Activated naive CD4-positive, alpha-beta T cell treated with anti-CD3 and anti-CD28 coated beads, Interleukin-2, amount 50 U/mL, for 72 hours (primary cell): Measurements from ENCODE around the gene AACS. TPM values are rescaled to one million over a fixed set of nuclear protein-coding genes. Genes with fewer than 3 reads are reported as not detected.

ENCODE experiments used
- ATAC-seq, 2 donors: fragments of 150-1000 bp; cut with Tn5 transposase; 2 replicates each; pipeline ENCODE4 v1.10.0; 2021; ENCODE audit warnings: mild to moderate bottlenecking in 2 of 2, moderate library complexity in 2 of 2
- DNase-seq, 2 donors: peaks; one replicate each; pipeline ENCODE4 v3.0.0; 2021 to 2022; ENCODE audit warnings: low spot score in 2 of 2
- H3K27ac Mint-ChIP-seq, 2 donors: one replicate each; pipeline ENCODE4 v1.8.0; 2022; ENCODE audit warnings: mild to moderate bottlenecking in 2 of 2, mixed read lengths in 2 of 2
- H3K36me3 Mint-ChIP-seq, 2 donors: one replicate each; pipeline ENCODE4 v1.8.0; 2022; ENCODE audit warnings: mixed read lengths in 2 of 2
- H3K9me3 Mint-ChIP-seq, 2 donors: one replicate each; pipeline ENCODE4 v1.8.0; 2022; ENCODE audit warnings: mixed read lengths in 2 of 2
- total RNA-seq, 2 donors: library from RNA; stranded (reverse); gene quantifications; one replicate each; pipeline ENCODE4 v1.2.3, GENCODE V29; 2022

AACS gene
- total RNA-seq, 2 donors from 2014 or later, result 24.0 to 36.0 TPM

DNA sequence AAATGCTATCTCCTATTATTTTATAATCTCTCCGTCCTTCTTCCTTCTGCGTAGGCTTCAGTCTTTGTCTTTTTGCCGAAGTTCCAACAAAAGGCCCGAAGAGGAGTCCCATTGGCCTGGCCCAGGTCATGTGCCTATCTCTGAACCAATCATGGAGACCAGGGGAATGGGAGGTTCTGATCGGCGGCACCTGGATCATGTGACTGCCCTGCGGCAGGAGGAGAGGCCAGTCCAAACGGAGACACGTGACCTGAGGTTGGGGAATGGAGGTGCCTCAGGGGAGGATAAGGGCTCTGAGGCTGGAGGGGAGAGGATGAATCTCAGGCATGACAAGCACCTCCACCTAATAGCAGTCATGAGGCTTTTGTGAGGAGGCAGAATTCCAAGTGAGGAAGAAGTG, 86.0 kb downstream of the AACS start:
- no peak overlapping the region for H3K27ac Mint-ChIP-seq
- no peaks in the 10 kb centered on the region for H3K9me3 Mint-ChIP-seq
- no peak for ATAC-seq
- no peaks in the 10 kb centered on the region for H3K36me3 Mint-ChIP-seq
- no peak for DNase-seq

DNA sequence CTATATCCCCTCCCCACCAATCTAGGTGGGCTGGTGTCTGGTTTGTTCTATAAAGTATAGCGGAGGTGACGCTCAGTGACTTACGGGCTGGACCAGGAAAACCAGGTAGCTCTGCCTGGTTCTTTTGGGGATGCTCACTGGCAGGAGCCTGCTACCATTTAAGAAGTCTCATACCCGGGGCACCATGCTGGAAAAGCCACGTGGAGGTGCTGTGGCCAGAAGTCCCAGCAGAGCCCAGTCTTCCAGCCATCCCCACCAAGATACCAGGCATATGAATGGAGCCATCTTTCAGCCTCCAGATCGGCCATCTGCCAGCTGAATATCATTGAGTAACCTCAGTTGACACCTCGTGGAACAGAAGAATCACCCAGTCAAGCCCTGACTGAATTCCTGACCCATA, 87.2 kb downstream of the AACS start:
- Mint-ChIP-seq H3K27ac (no peak overlapping the region), H3K36me3 (no peaks in the 10 kb centered on the region), H3K9me3 (no peaks in the 10 kb centered on the region)
- DNase-seq (no peak), ATAC-seq (no peak)

DNA sequence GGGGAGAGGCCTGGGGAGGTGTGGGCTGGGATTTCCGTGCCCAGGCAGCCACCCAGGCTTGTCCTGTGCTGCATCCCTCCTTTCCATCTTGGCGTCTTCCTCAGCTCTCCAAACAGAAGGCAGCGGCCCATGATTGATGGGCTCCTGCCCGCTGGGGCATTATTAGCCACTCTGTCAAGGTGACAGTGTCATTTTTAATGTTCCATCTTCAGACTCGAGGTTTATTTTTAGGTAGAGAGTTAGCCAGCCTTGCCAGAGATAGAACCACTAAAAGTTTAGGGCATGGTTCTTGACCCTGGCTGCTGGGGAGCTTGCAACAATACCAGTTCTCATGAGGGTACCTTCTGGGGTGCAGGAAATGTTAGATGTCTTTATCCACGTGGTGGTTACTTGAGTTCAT, 90.1 kb downstream of the AACS start:
- DNase-seq (no peak), ATAC-seq (no peak)
- no peaks in the 10 kb centered on the region for H3K9me3 Mint-ChIP-seq
- H3K36me3 Mint-ChIP-seq, result no peaks in the 10 kb centered on the region
- no peak overlapping the region for H3K27ac Mint-ChIP-seq

DNA sequence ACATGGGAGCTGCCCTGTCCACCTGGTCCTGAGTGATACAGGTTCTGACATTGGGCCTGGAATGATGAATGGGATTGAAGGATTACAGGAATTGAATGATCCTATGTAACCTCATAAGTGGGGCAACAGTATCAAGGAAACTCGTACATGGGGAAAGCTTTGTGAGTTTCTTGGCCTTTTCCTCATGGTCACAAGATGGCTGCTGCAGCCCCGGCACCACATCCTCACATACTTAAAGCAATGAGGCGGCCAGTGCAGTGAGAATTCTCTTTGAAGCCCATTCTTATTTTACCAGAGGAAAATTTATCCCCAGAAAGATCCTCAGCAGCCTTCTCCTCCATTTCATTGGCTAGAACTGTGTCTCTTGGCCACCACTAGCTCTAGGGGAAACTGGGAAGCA, 91.9 kb downstream of the AACS start:
- ATAC-seq, result no peak
- no peaks in the 10 kb centered on the region for H3K9me3 Mint-ChIP-seq
- no peak overlapping the region for H3K27ac Mint-ChIP-seq
- DNase-seq, result no peak
- no peaks in the 10 kb centered on the region for H3K36me3 Mint-ChIP-seq

DNA sequence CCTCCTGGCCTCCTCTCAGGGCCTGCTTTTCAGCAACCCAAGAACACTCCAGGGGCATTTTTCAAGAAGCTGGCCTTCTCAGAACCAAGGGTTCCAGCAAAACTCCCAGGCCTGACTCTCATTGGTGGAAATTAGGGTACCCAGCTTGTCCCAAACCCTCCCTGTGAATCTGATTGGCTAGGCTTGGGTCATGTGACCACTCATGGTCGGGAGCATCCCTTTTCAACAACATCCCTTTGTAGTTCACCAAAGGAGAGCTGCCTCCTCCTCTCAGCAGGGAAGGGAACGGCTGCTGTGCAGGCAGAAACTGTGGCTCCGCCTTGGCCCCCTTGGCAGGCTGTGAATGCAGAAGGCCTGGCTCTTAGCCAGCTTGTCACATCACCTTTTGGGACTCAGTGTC, 94.5 kb downstream of the AACS start:
- H3K36me3 Mint-ChIP-seq, result no peaks in the 10 kb centered on the region
- ATAC-seq, result no peak

DNA sequence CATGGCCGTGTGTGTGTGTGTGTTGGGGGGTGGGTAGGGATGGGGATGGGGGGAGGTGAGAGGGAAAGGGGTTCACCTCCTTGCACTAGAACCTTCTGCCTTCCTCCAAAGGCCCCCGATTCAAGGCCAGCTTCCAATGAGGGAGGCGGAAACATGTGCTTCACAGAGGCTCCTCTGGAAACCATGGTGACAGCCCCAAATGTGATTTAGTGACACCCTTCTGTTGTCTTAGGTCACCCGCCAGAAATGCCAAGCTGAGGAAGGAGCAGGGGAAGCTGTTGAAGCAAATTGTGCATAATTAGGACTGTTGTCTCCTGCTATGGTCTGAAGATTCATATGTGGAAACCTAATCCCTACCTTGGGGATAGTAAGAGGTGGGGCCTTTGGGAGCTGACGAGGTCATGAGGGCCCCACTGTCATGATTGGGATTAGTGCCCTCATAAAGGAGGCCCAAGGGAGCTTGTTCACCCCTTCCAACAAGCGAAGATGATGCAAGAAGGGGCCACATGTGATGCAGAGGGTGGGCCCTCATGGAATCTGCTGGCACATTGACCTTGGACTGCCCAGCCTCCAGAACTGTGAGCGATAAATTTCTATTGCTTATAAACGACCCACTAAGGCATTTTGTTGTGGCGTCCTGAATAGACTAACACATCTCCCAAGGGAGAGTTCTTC, 95.2 kb downstream of the AACS start:
- ATAC-seq (no peak), DNase-seq (no peak)
- no peak overlapping the region for H3K27ac Mint-ChIP-seq
- no peaks in the 10 kb centered on the region for H3K36me3 Mint-ChIP-seq
- no peaks in the 10 kb centered on the region for H3K9me3 Mint-ChIP-seq

More for the DNA sequence above, 94.5 kb downstream of the AACS start:
- H3K27ac Mint-ChIP-seq, result no peak overlapping the region
- no peak for DNase-seq
- H3K9me3 Mint-ChIP-seq, result no peaks in the 10 kb centered on the region

DNA sequence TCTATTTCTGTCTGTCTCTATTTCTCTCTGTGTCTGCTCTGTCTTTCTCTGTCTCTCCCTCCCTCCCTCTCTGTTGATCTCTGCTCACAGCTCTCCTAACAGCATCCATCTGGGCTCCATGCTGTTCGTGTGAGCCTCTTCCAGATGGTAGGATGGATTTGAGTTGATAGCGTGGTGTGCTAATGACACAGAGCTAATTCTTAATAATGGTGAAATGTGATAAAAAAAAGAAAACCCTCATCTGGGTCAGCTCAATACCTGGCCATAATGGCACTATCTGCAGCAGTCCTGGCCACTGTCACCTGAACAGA, 96.4 kb downstream of the AACS start:
- no peak overlapping the region for H3K27ac Mint-ChIP-seq
- ATAC-seq (no peak), DNase-seq (no peak)
- no peaks in the 10 kb centered on the region for H3K9me3 Mint-ChIP-seq
- no peaks in the 10 kb centered on the region for H3K36me3 Mint-ChIP-seq

DNA sequence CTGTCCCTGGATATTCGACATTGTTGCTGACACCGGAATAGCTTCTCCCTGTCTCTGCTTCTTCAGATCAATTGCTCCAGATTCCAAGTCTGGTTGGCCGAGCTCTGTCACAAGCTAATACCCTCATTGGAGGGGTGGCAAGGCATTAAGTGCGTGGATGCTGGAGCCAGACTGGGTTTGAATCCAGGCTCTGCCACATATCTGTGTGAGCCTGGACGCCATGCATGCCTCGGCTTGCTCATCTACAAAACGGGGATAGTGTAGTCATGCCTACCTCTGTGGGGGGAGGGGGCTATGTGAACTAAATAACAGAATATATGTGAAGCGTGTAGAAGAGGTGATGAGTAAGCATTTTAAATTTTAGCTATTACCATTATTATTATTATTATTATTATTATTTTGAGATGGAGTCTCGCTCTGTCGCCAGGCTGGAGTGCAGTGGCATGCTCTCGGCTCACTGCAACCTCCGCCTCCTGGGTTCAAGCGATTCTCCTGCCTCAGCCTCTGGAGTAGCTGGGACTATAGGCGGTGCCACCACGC, 97.3 kb downstream of the AACS start:
- Mint-ChIP-seq H3K27ac (no peak overlapping the region), H3K36me3 (no peaks in the 10 kb centered on the region), H3K9me3 (no peaks in the 10 kb centered on the region)
- no peak for ATAC-seq
- DNase-seq, result no peak

DNA sequence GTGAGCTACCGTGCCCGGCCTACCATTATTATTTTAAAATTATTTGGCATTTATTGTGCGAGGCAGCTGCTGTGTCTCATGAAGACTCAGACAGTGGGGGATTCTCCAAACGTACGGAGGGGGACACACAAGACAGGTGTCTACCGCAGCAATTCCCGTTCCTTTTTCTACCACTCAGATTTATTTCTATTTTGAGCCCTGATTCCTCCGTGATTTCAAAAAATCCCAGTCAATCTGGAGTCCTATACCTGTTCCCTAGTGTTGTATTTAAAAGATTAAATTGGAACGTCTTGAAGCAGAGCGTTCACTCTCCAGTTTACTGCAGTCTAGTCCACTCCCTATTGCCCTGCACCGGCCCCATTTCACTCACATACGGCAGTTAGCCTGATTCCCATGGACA, 97.9 kb downstream of the AACS start:
- ATAC-seq (no peak), DNase-seq (no peak)
- H3K9me3 Mint-ChIP-seq, result no peaks in the 10 kb centered on the region
- H3K27ac Mint-ChIP-seq, result no peak overlapping the region
- H3K36me3 Mint-ChIP-seq, result no peaks in the 10 kb centered on the region

DNA sequence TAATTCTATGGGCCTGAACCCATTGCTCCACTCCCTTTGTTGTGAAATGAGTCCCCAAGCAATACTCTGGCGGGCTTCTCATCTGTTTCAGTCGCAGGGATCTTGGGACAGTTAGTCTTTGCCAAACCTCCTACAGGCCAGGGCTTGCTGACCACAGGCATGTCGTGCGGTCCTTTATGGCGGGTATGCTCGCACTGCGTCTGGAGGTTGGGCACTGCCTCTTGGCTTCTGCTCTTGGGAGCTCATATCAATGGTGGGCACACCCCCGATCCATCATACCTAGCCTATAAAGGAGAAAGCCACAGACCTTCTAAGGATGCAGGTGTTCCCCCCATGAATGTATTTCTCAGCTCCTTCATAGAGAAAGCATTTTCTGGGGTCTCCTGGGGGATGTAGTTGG, 99.3 kb downstream of the AACS start:
- ATAC-seq, result no peak
- no peak for DNase-seq
- H3K36me3 Mint-ChIP-seq, result no peaks in the 10 kb centered on the region
- no peaks in the 10 kb centered on the region for H3K9me3 Mint-ChIP-seq
- no peak overlapping the region for H3K27ac Mint-ChIP-seq

DNA sequence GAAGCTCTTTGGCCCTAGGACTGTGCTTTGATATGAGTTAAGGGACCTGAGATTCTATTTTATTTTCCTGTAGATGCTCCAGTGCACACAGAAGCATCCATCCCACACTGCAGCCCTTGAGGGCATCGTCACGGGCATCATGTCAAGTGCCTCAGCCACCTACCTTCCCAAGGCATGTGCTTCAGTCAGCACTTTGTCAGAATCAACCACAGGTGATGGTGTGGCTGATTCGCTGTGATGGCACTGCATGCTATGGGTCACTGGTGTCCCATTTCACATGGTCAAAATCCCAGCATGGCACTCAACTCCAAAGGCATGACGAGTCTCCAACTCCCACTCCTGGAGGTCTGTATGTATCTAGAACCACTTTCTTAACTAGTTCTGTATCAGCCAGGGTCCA, 100.8 kb downstream of the AACS start:
- DNase-seq, result no peak
- no peaks in the 10 kb centered on the region for H3K36me3 Mint-ChIP-seq
- ATAC-seq, result no peak
- no peak overlapping the region for H3K27ac Mint-ChIP-seq
- no peaks in the 10 kb centered on the region for H3K9me3 Mint-ChIP-seq

DNA sequence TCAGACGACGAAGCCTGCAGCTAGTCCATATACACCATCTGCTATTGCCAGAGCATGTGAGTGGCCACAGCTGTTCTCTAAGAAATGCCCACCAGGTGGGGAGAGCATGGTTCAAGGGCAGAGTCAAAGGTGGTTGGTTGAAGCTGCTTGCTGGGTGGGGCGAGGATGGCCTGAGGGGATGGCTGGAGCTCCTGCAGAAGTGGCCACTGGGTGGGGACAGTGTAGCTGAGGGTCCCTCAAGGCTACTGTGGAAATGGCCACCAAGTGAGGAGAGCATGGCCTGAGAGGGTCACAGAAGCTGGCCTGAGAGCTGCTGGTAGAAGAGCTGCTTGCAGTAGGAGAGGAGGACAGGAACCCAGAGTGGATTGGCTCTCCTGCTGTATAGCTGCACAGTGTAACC, 102.4 kb downstream of the AACS start:
- ATAC-seq (no peak), DNase-seq (no peak)
- Mint-ChIP-seq H3K9me3 (no peaks in the 10 kb centered on the region), H3K27ac (no peak overlapping the region), H3K36me3 (no peaks in the 10 kb centered on the region)

DNA sequence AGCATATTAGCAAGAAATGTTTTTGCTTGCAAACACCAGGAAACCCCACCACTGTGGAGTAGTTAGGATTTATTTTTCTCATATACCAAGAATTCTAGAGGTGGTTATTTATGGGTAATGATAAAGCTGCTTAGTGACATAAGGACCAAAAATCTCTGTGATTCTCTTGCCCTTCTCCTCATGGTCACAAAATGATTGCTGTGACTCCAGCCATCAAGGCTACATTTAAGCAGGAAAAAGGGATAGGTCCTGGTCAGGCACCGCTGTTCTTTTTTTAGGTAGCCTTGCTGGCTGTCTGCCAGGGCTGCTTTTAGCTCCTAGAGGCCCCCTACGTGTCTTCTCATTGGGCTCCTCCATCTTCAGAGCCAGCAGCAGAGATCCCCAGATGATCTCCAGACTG, 104.2 kb downstream of the AACS start:
- Mint-ChIP-seq H3K36me3 (no peaks in the 10 kb centered on the region), H3K9me3 (no peaks in the 10 kb centered on the region), H3K27ac (no peak overlapping the region)
- no peak for ATAC-seq
- DNase-seq, result no peak

DNA sequence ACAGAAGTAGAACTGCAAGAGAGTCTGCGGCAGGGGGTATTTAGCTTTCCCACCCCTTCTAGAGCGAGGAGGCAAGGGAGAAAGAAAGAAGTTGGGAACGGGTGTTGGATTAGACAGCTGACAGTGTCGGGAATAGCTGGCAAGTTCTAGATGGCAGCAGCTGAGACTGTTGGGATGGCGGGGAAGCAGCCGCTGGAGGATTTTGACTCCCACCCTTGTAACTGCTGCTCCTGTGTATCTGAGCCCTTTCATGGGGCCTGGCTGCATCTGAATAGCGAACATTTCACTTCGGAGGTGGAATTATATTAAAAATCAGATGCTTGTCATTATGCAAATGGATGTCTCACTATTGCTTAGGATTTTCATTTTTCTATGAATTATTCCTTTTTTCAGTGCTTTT, 104.6 kb downstream of the AACS start:
- no peak for ATAC-seq
- H3K27ac Mint-ChIP-seq, result no peak overlapping the region

DNA sequence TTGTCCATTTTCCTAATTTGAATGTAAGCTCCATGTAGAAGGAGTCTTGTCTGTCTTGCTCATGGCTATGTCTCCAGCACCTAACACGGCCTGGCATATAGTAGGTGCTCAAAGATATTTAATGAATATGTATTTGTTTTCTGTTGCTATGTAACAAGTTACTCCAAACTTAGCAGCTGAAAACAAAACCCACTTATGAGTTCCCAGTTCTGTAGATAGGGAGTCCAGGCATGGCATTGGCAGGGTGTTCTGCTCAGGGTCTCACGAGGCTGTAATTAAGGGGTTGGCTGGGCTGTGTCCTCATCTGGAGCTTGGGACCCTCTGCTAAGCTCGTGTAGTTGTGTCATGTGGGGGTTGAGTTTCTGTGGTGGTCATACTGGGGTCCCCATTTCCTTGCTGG, 106.0 kb downstream of the AACS start:
- H3K27ac Mint-ChIP-seq, result no peak overlapping the region
- no peaks in the 10 kb centered on the region for H3K36me3 Mint-ChIP-seq
- DNase-seq (no peak), ATAC-seq (no peak)
- peaks cover 0 to 3% of the 10 kb centered on the region in 2 donors for H3K9me3 Mint-ChIP-seq

More for the DNA sequence above, 104.6 kb downstream of the AACS start:
- no peaks in the 10 kb centered on the region for H3K36me3 Mint-ChIP-seq
- no peak for DNase-seq
- no peaks in the 10 kb centered on the region for H3K9me3 Mint-ChIP-seq

DNA sequence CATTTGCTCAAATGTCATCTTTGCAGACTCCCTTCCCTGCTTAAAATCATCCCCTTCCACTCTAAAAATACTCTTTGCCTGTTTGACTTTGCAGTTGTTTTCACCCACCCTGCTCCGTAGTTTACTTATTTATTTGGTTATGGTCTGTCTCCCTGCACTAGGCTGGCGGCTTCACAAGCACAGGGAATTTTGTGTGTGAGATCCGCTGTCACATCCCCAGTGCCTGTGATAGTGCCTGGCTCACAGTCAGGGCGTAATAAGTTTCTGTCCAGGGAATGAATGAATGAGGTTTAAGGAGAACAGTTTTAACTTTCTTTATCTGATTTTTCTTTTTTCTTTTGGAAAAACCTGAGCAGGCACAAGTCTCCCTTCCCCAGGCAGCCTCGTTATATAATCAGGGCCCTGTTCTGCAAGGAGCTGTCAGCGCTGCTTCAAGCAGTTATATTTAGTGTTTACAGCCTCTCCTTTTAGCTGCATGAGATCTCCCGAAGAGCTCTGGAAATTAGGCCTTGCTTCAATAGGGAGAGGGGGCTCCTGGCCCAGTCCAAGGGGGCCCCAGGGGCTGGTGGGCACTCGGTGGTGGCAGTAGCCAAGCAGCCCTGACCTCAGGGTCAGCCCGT, 107.1 kb downstream of the AACS start:
- no peak for ATAC-seq
- H3K36me3 Mint-ChIP-seq, result no peaks in the 10 kb centered on the region
- H3K27ac Mint-ChIP-seq, result no peak overlapping the region
- no peak for DNase-seq
- H3K9me3 Mint-ChIP-seq, result peaks cover 0 to 3% of the 10 kb centered on the region in 2 donors

DNA sequence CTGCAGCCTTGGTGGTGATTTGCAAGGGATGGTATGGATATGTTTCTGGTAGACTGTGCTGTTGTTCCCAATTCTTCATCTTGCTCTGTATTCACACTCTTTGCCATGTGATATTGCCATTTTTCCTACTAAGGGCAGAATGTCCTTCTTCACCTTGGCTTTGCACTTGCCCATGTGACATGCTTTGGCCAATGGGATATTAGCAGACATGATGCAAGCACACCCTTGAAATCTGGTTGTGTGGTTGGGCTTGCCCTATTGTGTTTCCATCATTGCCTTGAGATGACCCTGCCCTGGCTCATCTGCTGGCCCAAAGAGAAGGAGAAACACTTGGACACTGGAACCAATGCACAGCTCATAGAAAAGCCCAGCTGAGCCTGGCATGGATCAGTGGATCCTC, 110.3 kb downstream of the AACS start:
- DNase-seq (no peak), ATAC-seq (no peak)
- Mint-ChIP-seq H3K27ac (no peak overlapping the region), H3K36me3 (no peaks in the 10 kb centered on the region), H3K9me3 (peaks cover 0 to 3% of the 10 kb centered on the region in 2 donors)

DNA sequence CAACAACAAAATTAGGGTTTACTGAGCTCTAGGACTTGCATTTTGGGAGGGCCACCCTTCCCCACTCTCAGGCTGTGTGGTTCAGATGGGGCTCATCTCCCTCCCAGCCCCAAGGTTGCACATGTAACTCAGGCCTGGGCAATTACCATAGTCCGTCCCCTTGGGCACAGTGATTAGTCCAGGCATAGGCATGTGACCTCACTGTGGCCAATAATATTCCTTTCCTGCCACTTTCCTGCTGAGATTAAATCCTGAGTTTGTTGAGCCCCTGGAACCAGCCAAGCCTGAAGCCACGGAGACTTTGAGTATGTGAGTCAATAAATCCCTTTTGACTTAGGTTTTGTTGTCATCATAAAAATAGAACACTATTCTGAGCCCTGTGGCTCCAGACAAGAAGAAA, 113.0 kb downstream of the AACS start:
- H3K9me3 Mint-ChIP-seq, result peaks cover 0 to 3% of the 10 kb centered on the region in 2 donors

More for the DNA sequence above, 113.0 kb downstream of the AACS start:
- DNase-seq, result no peak
- no peak for ATAC-seq
- H3K27ac Mint-ChIP-seq, result no peak overlapping the region
- H3K36me3 Mint-ChIP-seq, result no peaks in the 10 kb centered on the region
